Measurements from ENCODE around the gene HOXD8.

The HOXD8 gene

GRCh38 chr2:176161825-176162626 lies 32.5 kb downstream of the HOXD8 start:
- DNase-seq = no peak

- no peak for DNase-seq
Measured at GRCh38 chr2:176162911-176163671, 33.6 kb downstream of the HOXD8 start.

GRCh38 chr2:176163672-176164056 lies 34.2 kb downstream of the HOXD8 start:
- DNase-seq = no peak

- no peak for DNase-seq
Measured at GRCh38 chr2:176164201-176164600, 34.7 kb downstream of the HOXD8 start.

GRCh38 chr2:176164611-176165369 lies 35.3 kb downstream of the HOXD8 start:
- DNase-seq = no peak

GRCh38 chr2:176165370-176166050 lies 36.0 kb downstream of the HOXD8 start:
- DNase-seq = no peak

GRCh38 chr2:176166272-176166671 lies 36.8 kb downstream of the HOXD8 start:
- DNase-seq = no peak

- no peak for DNase-seq
Measured at GRCh38 chr2:176167398-176167797, 37.9 kb downstream of the HOXD8 start.

- no peak for DNase-seq
Measured at GRCh38 chr2:176169181-176169580, 39.7 kb downstream of the HOXD8 start.

- no peak for DNase-seq
Measured at GRCh38 chr2:176169711-176170110, 40.2 kb downstream of the HOXD8 start.

- no peak for DNase-seq
Measured at GRCh38 chr2:176170602-176171305, 41.2 kb downstream of the HOXD8 start.

GRCh38 chr2:176171351-176172006 lies 42.0 kb downstream of the HOXD8 start:
- DNase-seq = no peak

GRCh38 chr2:176172007-176172894 lies 42.7 kb downstream of the HOXD8 start:
- DNase-seq = no peak

- DNase-seq = no peak
Measured at GRCh38 chr2:176172895-176173566, 43.5 kb downstream of the HOXD8 start.

- no peak for DNase-seq
Measured at GRCh38 chr2:176173567-176174381, 44.3 kb downstream of the HOXD8 start.

GRCh38 chr2:176174382-176174823 lies 44.9 kb downstream of the HOXD8 start:
- DNase-seq = no peak

- no peak for DNase-seq
Measured at GRCh38 chr2:176174824-176175708, 45.6 kb downstream of the HOXD8 start.
